ENCODE data around the gene CCDC188. TPM values are rescaled to one million over a fixed set of nuclear protein-coding genes. Genes with fewer than 3 reads are reported as not detected.

CCDC188 gene
- total RNA-seq, 1 experiment from 2014 or later: not detected

- no peaks in the 10 kb centered on the region for H3K27me3 ChIP-seq (ENCODE audit: control insufficient read depth, insufficient read depth, low read length)
- no peak overlapping the region for H3K27ac ChIP-seq (ENCODE audit: low read length)
- intact Hi-C loops (cut with micrococcal nuclease; ENCODE audit: unreplicated experiment) (no loop called here), in situ Hi-C loops (cut with HindIII; ENCODE audit: low pct_unique_long_range_greater_than_20kb, low sequenced_read_pairs) (no loop called here)
- CTCF ChIA-PET: no interaction called here
- H3K9me3 ChIP-seq (ENCODE audit: control insufficient read depth, insufficient read depth, low read depth, low read length): no peaks in the 10 kb centered on the region
- H3K4me3 ChIP-seq (ENCODE audit: low read depth in 2 of 2, low read length in 2 of 2): no peak overlapping the region
- no peak for ATAC-seq
- no peak for TF ChIP-seq SIN3A (IDR thresholded peaks at IDR 0.05; ENCODE audit: borderline replicate concordance, insufficient read depth, low read depth, low read length)
- TF ChIP-seq, protein P1, sequence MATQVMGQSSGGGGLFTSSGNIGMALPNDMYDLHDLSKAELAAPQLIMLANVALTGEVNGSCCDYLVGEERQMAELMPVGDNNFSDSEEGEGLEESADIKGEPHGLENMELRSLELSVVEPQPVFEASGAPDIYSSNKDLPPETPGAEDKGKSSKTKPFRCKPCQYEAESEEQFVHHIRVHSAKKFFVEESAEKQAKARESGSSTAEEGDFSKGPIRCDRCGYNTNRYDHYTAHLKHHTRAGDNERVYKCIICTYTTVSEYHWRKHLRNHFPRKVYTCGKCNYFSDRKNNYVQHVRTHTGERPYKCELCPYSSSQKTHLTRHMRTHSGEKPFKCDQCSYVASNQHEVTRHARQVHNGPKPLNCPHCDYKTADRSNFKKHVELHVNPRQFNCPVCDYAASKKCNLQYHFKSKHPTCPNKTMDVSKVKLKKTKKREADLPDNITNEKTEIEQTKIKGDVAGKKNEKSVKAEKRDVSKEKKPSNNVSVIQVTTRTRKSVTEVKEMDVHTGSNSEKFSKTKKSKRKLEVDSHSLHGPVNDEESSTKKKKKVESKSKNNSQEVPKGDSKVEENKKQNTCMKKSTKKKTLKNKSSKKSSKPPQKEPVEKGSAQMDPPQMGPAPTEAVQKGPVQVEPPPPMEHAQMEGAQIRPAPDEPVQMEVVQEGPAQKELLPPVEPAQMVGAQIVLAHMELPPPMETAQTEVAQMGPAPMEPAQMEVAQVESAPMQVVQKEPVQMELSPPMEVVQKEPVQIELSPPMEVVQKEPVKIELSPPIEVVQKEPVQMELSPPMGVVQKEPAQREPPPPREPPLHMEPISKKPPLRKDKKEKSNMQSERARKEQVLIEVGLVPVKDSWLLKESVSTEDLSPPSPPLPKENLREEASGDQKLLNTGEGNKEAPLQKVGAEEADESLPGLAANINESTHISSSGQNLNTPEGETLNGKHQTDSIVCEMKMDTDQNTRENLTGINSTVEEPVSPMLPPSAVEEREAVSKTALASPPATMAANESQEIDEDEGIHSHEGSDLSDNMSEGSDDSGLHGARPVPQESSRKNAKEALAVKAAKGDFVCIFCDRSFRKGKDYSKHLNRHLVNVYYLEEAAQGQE (IDR thresholded peaks at IDR 0.05; ENCODE audit: insufficient read depth in 1 of 2, low read depth in 2 of 2, low read length in 1 of 2): no peak
- no peak for TF ChIP-seq POLR2AphosphoS5 (IDR thresholded peaks at IDR 0.05; ENCODE audit: low read depth, low read length)
- no peak for TF ChIP-seq CTCF (IDR thresholded peaks at IDR 0.05)
- TF ChIP-seq TCF7L2 (IDR thresholded peaks at IDR 0.05; ENCODE audit: low read depth, low read length): no peak
- POLR2A ChIA-PET: no interaction called here
- no peaks in the 10 kb centered on the region for H3K36me3 ChIP-seq (ENCODE audit: control insufficient read depth, insufficient read depth, low read length)
- DNase-seq (ENCODE audit: low read depth, low spot score): no peak
- BruUV-seq (replicated peaks): no TSS peak
- no peaks in the 10 kb centered on the region for H3K4me1 ChIP-seq (ENCODE audit: control insufficient read depth, insufficient read depth, low read length)
These were observed 377 bp upstream of the CCDC188 start for GRCh38 chr22:20151276-20151588.

GRCh38 chr22:20149257-20150250, 1.3 kb downstream of the CCDC188 start:
- H3K9me3 ChIP-seq (ENCODE audit: control insufficient read depth, insufficient read depth, low read depth, low read length): no peaks in the 10 kb centered on the region
- no peaks in the 10 kb centered on the region for H3K36me3 ChIP-seq (ENCODE audit: control insufficient read depth, insufficient read depth, low read length)
- no peak overlapping the region for H3K27ac ChIP-seq (ENCODE audit: low read length)
- ATAC-seq (no peak), DNase-seq (ENCODE audit: low read depth, low spot score) (no peak)
- H3K4me1 ChIP-seq (ENCODE audit: control insufficient read depth, insufficient read depth, low read length): no peaks in the 10 kb centered on the region
- in situ Hi-C loops (cut with HindIII; ENCODE audit: low pct_unique_long_range_greater_than_20kb, low sequenced_read_pairs): no loop called here
- no peak overlapping the region for H3K4me3 ChIP-seq (ENCODE audit: low read depth in 2 of 2, low read length in 2 of 2)
- no peaks in the 10 kb centered on the region for H3K27me3 ChIP-seq (ENCODE audit: control insufficient read depth, insufficient read depth, low read length)
- ChIA-PET POLR2A (no interaction called here), CTCF (no interaction called here)
- no TSS peak for BruUV-seq (replicated peaks)
- TF ChIP-seq SIN3A (IDR thresholded peaks at IDR 0.05; ENCODE audit: borderline replicate concordance, insufficient read depth, low read depth, low read length) (no peak), POLR2AphosphoS5 (IDR thresholded peaks at IDR 0.05; ENCODE audit: low read depth, low read length) (no peak), CTCF (IDR thresholded peaks at IDR 0.05) (no peak), TCF7L2 (IDR thresholded peaks at IDR 0.05; ENCODE audit: low read depth, low read length) (no peak)
- TF ChIP-seq, protein P1 (IDR thresholded peaks at IDR 0.05; ENCODE audit: insufficient read depth in 1 of 2, low read depth in 2 of 2, low read length in 1 of 2): no peak
- intact Hi-C loops (cut with micrococcal nuclease; ENCODE audit: unreplicated experiment): no loop called here
